Measurements from ENCODE around the gene DAB1. TPM values are rescaled to one million over a fixed set of nuclear protein-coding genes. Genes with fewer than 3 reads are reported as not detected.

Gene DAB1
- total and polyA plus RNA-seq, 5 experiments from 2014 or later = 0.16 to 0.53 (median 0.42) TPM; not detected in 2

DNA sequence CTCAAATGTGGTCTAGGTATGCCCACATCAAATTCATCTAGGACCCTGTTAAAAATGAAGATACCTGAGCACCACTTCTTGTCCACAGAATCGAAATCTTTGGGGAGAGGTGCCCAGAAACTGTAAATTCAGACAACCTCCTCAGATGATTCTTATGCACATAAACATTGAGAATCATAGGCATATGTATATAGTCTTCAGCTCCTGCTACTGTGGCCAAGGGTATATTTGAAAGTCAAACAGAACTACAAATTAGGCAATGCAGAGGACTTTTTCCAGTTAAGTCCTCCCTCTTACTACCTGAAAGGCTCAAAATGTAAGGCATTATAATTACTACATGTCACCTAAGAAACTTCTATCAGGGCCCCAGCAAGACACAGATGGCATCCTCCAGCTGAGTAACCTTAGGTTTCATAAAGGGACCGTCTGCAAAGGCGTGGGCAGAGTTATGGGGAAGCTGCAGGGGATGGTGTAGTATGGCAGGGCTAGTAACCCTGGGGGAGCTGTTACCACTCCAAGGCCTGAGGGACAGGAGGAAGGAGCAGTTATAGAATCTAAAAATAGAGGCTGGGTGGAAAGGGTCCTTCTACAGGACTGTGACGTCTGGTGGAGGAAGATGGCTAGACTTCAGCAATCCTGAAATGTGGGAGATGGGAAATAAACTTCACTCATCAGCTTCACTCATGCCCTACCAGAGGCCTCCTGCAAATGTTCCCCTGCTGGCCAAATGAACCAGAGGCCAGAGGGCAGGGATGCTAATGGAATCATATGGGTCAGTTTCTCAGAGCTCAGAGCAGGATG is 46.3 kb downstream of the DAB1 start:
- H3K4me3 Mint-ChIP-seq = no peak overlapping the region
- ATAC-seq = no peak
- DNase-seq = no peak
- peaks cover 0 to 7% (median 0%) of the 10 kb centered on the region in 9 donors for H3K9me3 Mint-ChIP-seq
- no peaks in the 10 kb centered on the region for H3K4me1 Mint-ChIP-seq
- peaks cover 0 to 3% (median 0%) of the 10 kb centered on the region in 3 donors for H3K36me3 Mint-ChIP-seq
- POLR2A ChIA-PET = no interaction called here
- H3K27ac Mint-ChIP-seq = no peak overlapping the region
- peaks cover 0 to 18% (median 2%) of the 10 kb centered on the region in 5 donors for H3K27me3 Mint-ChIP-seq

DNA sequence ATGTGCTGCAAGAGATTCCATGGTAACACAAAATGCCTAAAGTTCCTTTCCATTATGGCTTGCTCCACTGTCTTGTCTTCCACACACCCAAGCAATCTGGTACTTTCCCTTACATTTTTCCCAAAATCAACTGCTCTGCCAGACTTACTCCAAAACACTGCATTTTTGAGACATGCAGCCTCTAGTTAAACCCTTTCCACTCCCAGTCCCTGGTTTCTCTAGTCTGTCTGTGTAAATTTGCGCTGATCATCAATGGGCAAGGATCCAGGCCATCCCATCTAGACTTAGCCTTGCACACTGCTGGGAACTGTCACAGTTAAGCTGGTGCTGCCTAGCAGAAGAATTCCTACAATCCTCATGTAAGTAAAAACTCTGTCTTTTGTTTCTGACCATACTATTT is 47.8 kb downstream of the DAB1 start:
- H3K36me3 Mint-ChIP-seq = peaks cover 0 to 3% (median 0%) of the 10 kb centered on the region in 3 donors
- H3K9me3 Mint-ChIP-seq = peaks cover 0 to 7% (median 0%) of the 10 kb centered on the region in 9 donors
- POLR2A ChIA-PET = no interaction called here
- no peak for DNase-seq
- no peak for ATAC-seq
- H3K27ac Mint-ChIP-seq = no peak overlapping the region
- H3K4me1 Mint-ChIP-seq = no peaks in the 10 kb centered on the region
- H3K4me3 Mint-ChIP-seq = no peak overlapping the region
- peaks cover 0 to 18% (median 2%) of the 10 kb centered on the region in 5 donors for H3K27me3 Mint-ChIP-seq

DNA sequence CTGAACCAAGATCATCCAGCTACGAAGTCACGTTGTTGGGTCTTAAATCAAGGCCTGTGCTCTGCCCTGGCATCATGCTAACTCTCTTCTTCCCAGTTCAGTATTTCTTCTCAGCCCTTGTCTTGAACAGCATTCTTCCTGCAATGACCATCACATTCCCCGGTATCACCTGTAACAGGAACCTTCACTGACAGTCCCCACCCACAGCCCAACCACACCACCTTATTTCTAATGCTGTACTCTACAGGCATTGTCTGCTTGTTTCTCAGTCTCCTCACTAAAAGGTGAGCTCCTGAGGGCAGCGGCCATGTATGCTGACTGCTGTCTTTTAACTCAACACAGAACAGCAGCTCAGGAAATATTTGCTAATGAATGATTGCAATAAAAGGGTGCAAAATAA is 54.0 kb downstream of the DAB1 start:
- peaks cover 0 to 2% (median 0%) of the 10 kb centered on the region in 4 donors for H3K4me1 Mint-ChIP-seq
- DNase-seq (no peak), ATAC-seq (no peak)
- no peak overlapping the region for H3K27ac Mint-ChIP-seq
- peaks cover 0 to 5% (median 0%) of the 10 kb centered on the region in 3 donors for H3K36me3 Mint-ChIP-seq
- no peak overlapping the region for H3K4me3 Mint-ChIP-seq
- peaks cover 0 to 7% (median 3%) of the 10 kb centered on the region in 9 donors for H3K9me3 Mint-ChIP-seq
- peaks cover 0 to 1% (median 0%) of the 10 kb centered on the region in 5 donors for H3K27me3 Mint-ChIP-seq
- POLR2A ChIA-PET = no interaction called here

DNA sequence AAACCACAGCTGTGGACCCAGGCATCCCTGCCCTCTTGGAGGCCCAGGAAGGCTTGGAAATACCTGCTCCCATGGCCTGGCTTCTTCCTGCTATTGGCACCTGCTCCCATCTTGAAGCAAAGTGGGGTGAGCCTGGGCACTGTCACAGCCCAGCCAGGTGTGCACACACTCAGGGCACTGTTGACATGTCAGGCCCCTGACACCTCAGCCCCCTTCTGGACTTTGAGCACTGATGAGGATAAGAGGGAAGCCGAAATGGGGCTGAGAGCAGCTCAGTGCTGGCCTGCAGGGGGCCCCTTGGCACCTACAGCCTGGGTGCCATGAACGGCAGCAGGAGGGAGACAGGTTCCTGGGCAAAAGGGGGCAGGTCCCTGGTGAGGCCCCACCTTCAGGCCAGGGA is 55.9 kb downstream of the DAB1 start:
- POLR2A ChIA-PET = no interaction called here
- DNase-seq = no peak
- ATAC-seq = no peak
- no peak overlapping the region for H3K4me3 Mint-ChIP-seq
- H3K27me3 Mint-ChIP-seq = no peaks in the 10 kb centered on the region
- H3K27ac Mint-ChIP-seq = no peak overlapping the region
- peaks cover 0 to 2% (median 0%) of the 10 kb centered on the region in 4 donors for H3K4me1 Mint-ChIP-seq
- H3K9me3 Mint-ChIP-seq = peaks cover 0 to 7% (median 3%) of the 10 kb centered on the region in 9 donors
- H3K36me3 Mint-ChIP-seq = peaks cover 0 to 5% (median 0%) of the 10 kb centered on the region in 3 donors

GRCh38 chr1:57363643-57364042 is 60.2 kb downstream of the DAB1 start:
- Mint-ChIP-seq H3K27me3 (peaks cover 0 to 3% (median 0%) of the 10 kb centered on the region in 5 donors), H3K27ac (no peak overlapping the region), H3K36me3 (peaks cover 0 to 2% (median 0%) of the 10 kb centered on the region in 3 donors), H3K4me1 (no peaks in the 10 kb centered on the region), H3K4me3 (no peak overlapping the region), H3K9me3 (peaks cover 0 to 15% (median 3%) of the 10 kb centered on the region in 9 donors)
- DNase-seq (no peak), ATAC-seq (no peak)
- POLR2A ChIA-PET = no interaction called here

DNA sequence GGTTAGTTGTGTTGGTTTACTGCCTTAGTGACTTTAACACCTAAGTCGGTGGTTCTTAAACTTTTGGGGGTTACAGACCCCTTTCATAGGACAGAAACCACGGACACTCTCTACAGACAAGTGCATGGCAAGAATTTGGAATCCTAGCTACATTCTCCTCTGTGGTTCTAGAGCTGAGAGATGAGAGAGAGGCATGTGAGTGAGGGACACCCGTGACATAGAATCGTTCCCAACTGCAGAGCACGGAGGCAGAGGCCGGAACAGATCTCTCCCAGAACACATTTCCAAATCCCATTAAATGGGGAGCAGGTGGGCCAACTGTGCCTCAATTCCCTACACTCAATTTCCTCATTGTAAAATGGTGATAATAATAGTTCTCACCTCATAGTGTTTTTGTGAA is 60.7 kb downstream of the DAB1 start:
- Mint-ChIP-seq H3K36me3 (no peaks in the 10 kb centered on the region), H3K4me1 (no peaks in the 10 kb centered on the region), H3K27ac (no peak overlapping the region), H3K27me3 (peaks cover 0 to 3% (median 0%) of the 10 kb centered on the region in 5 donors), H3K4me3 (no peak overlapping the region), H3K9me3 (peaks cover 0 to 17% (median 2%) of the 10 kb centered on the region in 9 donors)
- ATAC-seq (no peak), DNase-seq (no peak)
- POLR2A ChIA-PET = no interaction called here

DNA sequence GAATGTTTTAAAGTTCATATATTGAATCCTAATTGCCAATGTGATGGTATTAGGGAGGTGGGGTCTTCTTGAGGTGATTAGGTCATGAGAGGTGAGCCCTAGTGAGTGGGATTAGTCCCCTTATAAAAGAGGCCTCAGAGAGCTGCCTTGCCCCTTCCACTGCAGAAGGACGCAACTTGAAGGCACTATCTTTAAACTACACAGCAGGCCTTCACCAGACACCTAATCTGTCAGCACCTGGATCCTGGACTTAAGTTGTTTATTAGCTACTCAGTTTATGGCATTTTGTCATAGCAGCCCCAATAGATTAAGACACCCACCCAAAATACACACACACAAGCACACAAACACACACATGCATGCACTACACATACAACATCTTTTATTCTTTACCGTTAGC is 61.4 kb downstream of the DAB1 start:
- Mint-ChIP-seq H3K4me3 (no peak overlapping the region), H3K9me3 (peaks cover 0 to 23% (median 2%) of the 10 kb centered on the region in 9 donors), H3K27ac (no peak overlapping the region), H3K4me1 (no peaks in the 10 kb centered on the region), H3K27me3 (peaks cover 0 to 3% (median 0%) of the 10 kb centered on the region in 5 donors), H3K36me3 (no peaks in the 10 kb centered on the region)
- POLR2A ChIA-PET = no interaction called here
- DNase-seq (no peak), ATAC-seq (no peak)

DNA sequence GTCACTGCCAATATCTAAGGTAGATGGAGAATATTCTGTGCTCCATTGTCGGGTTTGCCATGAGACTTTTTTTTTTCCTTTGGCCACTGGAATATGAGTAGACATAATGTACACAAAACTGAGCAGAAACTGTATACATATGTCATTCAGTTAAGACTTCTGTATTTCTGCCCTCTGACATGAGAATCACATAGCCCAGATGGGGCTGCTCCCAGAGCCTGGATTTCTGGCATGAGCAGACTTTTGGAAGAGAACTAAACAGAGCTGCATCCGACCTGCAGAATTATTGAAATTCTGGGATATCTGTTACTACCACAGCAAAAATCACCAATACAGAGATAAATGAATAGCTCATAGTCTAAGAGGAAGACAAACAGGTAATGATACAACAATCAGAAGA is 62.3 kb downstream of the DAB1 start:
- ATAC-seq = no peak
- no peak for DNase-seq
- Mint-ChIP-seq H3K9me3 (peaks cover 0 to 27% (median 0%) of the 10 kb centered on the region in 9 donors), H3K4me3 (no peak overlapping the region), H3K36me3 (no peaks in the 10 kb centered on the region), H3K4me1 (no peaks in the 10 kb centered on the region), H3K27ac (no peak overlapping the region), H3K27me3 (peaks cover 0 to 4% (median under 1%) of the 10 kb centered on the region in 5 donors)
- POLR2A ChIA-PET = no interaction called here

DNA sequence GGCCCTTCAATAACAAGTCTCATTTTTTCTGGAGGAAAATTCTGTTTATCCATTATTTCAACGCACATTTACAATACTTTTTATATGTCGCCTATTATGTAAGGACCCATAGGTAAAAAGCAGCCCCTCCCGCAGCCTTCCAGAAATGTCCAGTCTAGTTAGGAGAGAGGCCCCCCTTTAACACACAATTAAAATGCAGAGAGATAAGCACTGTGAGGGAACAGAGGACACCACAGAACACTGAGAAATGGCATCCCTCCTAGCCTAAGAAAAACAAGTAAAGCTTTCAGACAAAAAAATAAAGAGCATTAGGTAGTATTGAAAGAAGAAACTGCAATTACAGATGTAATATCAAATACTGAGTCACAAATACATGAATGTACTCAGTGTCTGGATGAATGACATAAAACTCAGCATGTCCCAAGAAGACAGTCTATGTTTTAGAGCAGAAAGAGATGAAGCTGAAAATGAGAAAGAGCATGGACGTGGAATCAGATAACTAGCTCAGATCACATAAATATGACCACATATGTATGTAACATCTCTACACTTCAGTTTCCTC is 62.9 kb downstream of the DAB1 start:
- peaks cover 0 to 27% (median 0%) of the 10 kb centered on the region in 9 donors for H3K9me3 Mint-ChIP-seq
- DNase-seq = no peak
- H3K27ac Mint-ChIP-seq = no peak overlapping the region
- ATAC-seq = no peak
- H3K36me3 Mint-ChIP-seq = no peaks in the 10 kb centered on the region
- POLR2A ChIA-PET = no interaction called here
- H3K4me3 Mint-ChIP-seq = no peak overlapping the region
- H3K4me1 Mint-ChIP-seq = no peaks in the 10 kb centered on the region
- H3K27me3 Mint-ChIP-seq = peaks cover 0 to 6% (median 3%) of the 10 kb centered on the region in 5 donors

- Mint-ChIP-seq H3K27me3 (peaks cover 5 to 20% (median 7%) of the 10 kb centered on the region in 5 donors), H3K27ac (no peak overlapping the region), H3K4me1 (no peaks in the 10 kb centered on the region), H3K36me3 (peaks cover 0 to 4% (median 0%) of the 10 kb centered on the region in 3 donors), H3K4me3 (no peak overlapping the region), H3K9me3 (peaks cover 0 to 27% (median 3%) of the 10 kb centered on the region in 9 donors)
- no peak for DNase-seq
- POLR2A ChIA-PET = no interaction called here
- ATAC-seq = no peak
These were observed 66.4 kb downstream of the DAB1 start for GRCh38 chr1:57357462-57357861.

DNA sequence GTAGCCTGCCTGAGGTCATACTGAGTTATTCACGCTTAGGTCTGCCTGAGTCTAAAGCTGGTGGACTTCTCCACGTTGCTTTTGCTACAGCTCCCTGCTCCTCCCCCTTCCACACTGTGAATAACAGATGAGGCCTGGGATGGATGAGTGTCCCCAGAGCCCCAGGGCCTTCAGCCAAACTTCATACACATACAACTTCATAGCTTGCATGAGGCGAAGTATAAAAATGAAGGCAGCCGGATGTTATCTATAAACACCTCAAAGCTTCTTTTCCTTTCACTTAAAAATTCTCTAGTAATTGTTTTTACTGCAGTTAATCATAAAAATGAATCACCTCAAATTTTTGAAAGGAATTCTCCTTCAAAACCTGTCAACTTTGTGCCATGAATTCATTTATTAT is 70.2 kb downstream of the DAB1 start:
- POLR2A ChIA-PET = no interaction called here
- peaks cover 0 to 4% (median 0%) of the 10 kb centered on the region in 3 donors for H3K36me3 Mint-ChIP-seq
- peaks cover 6 to 20% (median 9%) of the 10 kb centered on the region in 5 donors for H3K27me3 Mint-ChIP-seq
- ATAC-seq (no peak), DNase-seq (no peak)
- no peaks in the 10 kb centered on the region for H3K4me1 Mint-ChIP-seq
- peaks cover 0 to 15% (median 2%) of the 10 kb centered on the region in 9 donors for H3K9me3 Mint-ChIP-seq
- H3K4me3 Mint-ChIP-seq = no peak overlapping the region
- H3K27ac Mint-ChIP-seq = no peak overlapping the region

GRCh38 chr1:57350610-57351009 is 73.2 kb downstream of the DAB1 start:
- POLR2A ChIA-PET = no interaction called here

GRCh38 chr1:57348921-57349320 is 74.9 kb downstream of the DAB1 start:
- DNase-seq = no peak
- Mint-ChIP-seq H3K27me3 (peaks cover 0 to 22% (median 13%) of the 10 kb centered on the region in 5 donors), H3K9me3 (peaks cover 0 to 4% (median 0%) of the 10 kb centered on the region in 9 donors), H3K27ac (no peak overlapping the region), H3K36me3 (peaks cover 0 to 2% (median 0%) of the 10 kb centered on the region in 3 donors), H3K4me3 (no peak overlapping the region), H3K4me1 (no peaks in the 10 kb centered on the region)
- no peak for ATAC-seq
- POLR2A ChIA-PET = no interaction called here

More at GRCh38 chr1:57350610-57351009, 73.2 kb downstream of the DAB1 start:
- ATAC-seq (no peak), DNase-seq (no peak)
- peaks cover 0 to 4% (median 2%) of the 10 kb centered on the region in 3 donors for H3K36me3 Mint-ChIP-seq
- peaks cover 0 to 10% (median 0%) of the 10 kb centered on the region in 9 donors for H3K9me3 Mint-ChIP-seq
- H3K4me3 Mint-ChIP-seq = no peak overlapping the region
- H3K27ac Mint-ChIP-seq = no peak overlapping the region
- H3K27me3 Mint-ChIP-seq = peaks cover 3 to 29% (median 16%) of the 10 kb centered on the region in 5 donors
- no peaks in the 10 kb centered on the region for H3K4me1 Mint-ChIP-seq

All from naive thymus-derived CD8-positive, alpha-beta T cell (primary cell).